OCI-LY3 (cell line): ENCODE data around the gene IL25.
"Not testable (repeated sequence)": the region's sequence is repeated elsewhere in the genome, so short reads cannot be mapped to it uniquely, and the experiment has no call there.

Experiments used
- H2AFZ ChIP-seq: fragments of 200-600, 300-600 bp; shearing (Covaris generic); 2 replicates; pipeline ENCODE4 v1.6.0; 2014; ENCODE audit warnings: antibody characterized with exemption, low read depth, low read length
- H3K27ac ChIP-seq: fragments of 200-600, 300-600 bp; sonication (generic); 2 replicates; pipeline ENCODE4 v1.5.1; 2014; ENCODE audit warnings: mild to moderate bottlenecking, low read length, moderate library complexity, mixed read lengths
- H3K27me3 ChIP-seq: fragments of 200-600, 300-600 bp; sonication (generic); 2 replicates; pipeline ENCODE4 v1.6.1; 2014; ENCODE audit warnings: low read depth, low read length, mixed read lengths
- H3K36me3 ChIP-seq: fragments of 200-600, 300-600 bp; sonication (generic); replicated peaks from 2 replicates; pipeline ENCODE3; 2014; ENCODE audit warnings: low read depth, low read length, mixed read lengths
- H3K4me1 ChIP-seq: fragments of 300-600, 200-600 bp; sonication (generic); 2 replicates; pipeline ENCODE4 v1.6.1; 2014; ENCODE audit warnings: low read length, mixed read lengths
- H3K4me2 ChIP-seq: fragments of 200-600, 300-600 bp; sonication (generic); 2 replicates; pipeline ENCODE4 v1.6.1; 2014; ENCODE audit warnings: low read length, mixed read lengths
- H3K4me3 ChIP-seq: fragments of 300-600, 200-600 bp; sonication (generic); 2 replicates; pipeline ENCODE4 v1.5.1; 2014; ENCODE audit warnings: antibody characterized with exemption, mild to moderate bottlenecking, low read length, moderate library complexity
- H3K79me2 ChIP-seq: fragments of 300-600, 200-600 bp; shearing (Covaris generic); 2 replicates; pipeline ENCODE4 v1.6.1; 2014; ENCODE audit warnings: mild to moderate bottlenecking, low read length, mixed read lengths
- H3K9ac ChIP-seq: fragments of 300-600, 200-600 bp; shearing (Covaris generic); 2 replicates; pipeline ENCODE4 v1.6.0; 2014; ENCODE audit warnings: mild to moderate bottlenecking, low read length, moderate library complexity
- H3K9me3 ChIP-seq: fragments of 200-600, 300-600 bp; shearing (Covaris generic); 2 replicates; pipeline ENCODE4 v1.6.1; 2014; ENCODE audit warnings: low read length, mixed read lengths; ENCODE audit not compliant: insufficient read depth
- H4K20me1 ChIP-seq: fragments of 200-600, 300-600 bp; sonication (generic); 2 replicates; pipeline ENCODE4 v1.6.1; 2016; ENCODE audit warnings: low read length, mixed read lengths; ENCODE audit not compliant: insufficient read depth
- EZH2phosphoT487 ChIP-seq: fragments of 200-600 bp; shearing (Covaris generic); IDR thresholded peaks from 2 replicates; pipeline ENCODE4 v1.6.1; 2018; ENCODE audit warnings: antibody characterized with exemption, mixed run types, low read depth
- TF ChIP-seq, protein P1 (sequence below): fragments of 200-600, 300-600 bp; sonication (generic); IDR thresholded peaks from 2 replicates; pipeline ENCODE4 v1.5.1; 2014; ENCODE audit warnings: antibody characterized with exemption, low read length, low read depth

The IL25 gene

DNA sequence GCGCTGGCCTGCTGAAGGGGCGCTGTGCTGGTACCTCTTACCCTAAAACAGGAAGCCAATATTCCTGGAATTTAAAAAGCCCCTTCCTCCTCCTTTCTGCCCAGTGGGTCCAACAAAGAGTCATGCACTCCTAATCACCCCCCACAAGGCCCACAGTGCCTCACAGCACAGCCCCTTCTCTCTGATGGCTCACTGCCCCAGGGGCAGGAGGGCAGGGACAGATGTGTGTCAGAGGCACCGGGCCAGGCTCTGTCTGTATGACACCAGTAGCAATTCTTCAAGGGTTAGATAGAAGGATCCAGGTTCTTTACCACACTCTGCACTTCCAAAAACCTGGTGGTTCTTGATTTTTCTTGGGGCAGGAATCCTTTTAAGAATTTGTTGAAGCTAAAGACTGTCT is 26.5 kb downstream of the IL25 start:
- H3K4me1 ChIP-seq: peaks cover 25% of the 10 kb centered on the region
- H3K4me2 ChIP-seq: no peak overlapping the region
- no peak overlapping the region for H3K4me3 ChIP-seq
- no peaks in the 10 kb centered on the region for H3K9me3 ChIP-seq
- no peak overlapping the region for H3K9ac ChIP-seq
- TF ChIP-seq EZH2phosphoT487: no peak
- TF ChIP-seq, protein P1, sequence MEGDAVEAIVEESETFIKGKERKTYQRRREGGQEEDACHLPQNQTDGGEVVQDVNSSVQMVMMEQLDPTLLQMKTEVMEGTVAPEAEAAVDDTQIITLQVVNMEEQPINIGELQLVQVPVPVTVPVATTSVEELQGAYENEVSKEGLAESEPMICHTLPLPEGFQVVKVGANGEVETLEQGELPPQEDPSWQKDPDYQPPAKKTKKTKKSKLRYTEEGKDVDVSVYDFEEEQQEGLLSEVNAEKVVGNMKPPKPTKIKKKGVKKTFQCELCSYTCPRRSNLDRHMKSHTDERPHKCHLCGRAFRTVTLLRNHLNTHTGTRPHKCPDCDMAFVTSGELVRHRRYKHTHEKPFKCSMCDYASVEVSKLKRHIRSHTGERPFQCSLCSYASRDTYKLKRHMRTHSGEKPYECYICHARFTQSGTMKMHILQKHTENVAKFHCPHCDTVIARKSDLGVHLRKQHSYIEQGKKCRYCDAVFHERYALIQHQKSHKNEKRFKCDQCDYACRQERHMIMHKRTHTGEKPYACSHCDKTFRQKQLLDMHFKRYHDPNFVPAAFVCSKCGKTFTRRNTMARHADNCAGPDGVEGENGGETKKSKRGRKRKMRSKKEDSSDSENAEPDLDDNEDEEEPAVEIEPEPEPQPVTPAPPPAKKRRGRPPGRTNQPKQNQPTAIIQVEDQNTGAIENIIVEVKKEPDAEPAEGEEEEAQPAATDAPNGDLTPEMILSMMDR: no peak
- no peak overlapping the region for H2AFZ ChIP-seq
- H3K79me2 ChIP-seq: no peaks in the 10 kb centered on the region
- no peaks in the 10 kb centered on the region for H3K36me3 ChIP-seq
- H3K27me3 ChIP-seq: no peaks in the 10 kb centered on the region
- H3K27ac ChIP-seq: no peak overlapping the region
- no peaks in the 10 kb centered on the region for H4K20me1 ChIP-seq

DNA sequence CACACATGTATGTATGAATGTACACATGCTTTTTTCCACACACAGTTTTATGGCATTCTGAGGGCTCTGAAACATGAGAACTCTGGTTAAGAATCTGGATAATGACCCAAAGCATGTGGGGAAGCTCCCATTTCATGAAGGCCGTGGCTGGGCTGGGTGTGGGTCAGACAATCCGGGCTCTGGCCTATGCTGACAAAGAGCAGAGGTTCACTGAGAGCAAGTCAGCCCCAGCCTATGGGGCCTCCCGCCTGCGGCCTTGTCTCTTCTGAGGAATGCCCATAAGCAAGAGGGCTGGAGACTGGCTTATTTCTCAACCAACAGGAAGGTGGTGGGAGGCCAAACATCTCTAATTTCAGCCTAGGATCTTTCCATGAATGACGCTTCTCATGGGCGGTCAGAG is 27.0 kb downstream of the IL25 start:
- H3K4me2 ChIP-seq: no peak overlapping the region
- H3K4me1 ChIP-seq: peaks cover 25% of the 10 kb centered on the region
- no peak overlapping the region for H3K27ac ChIP-seq
- H3K27me3 ChIP-seq: no peaks in the 10 kb centered on the region
- no peaks in the 10 kb centered on the region for H4K20me1 ChIP-seq
- H3K36me3 ChIP-seq: no peaks in the 10 kb centered on the region
- H3K9ac ChIP-seq: no peak overlapping the region
- TF ChIP-seq EZH2phosphoT487: no peak
- TF ChIP-seq, protein P1: no peak
- H3K9me3 ChIP-seq: no peaks in the 10 kb centered on the region
- H3K4me3 ChIP-seq: no peak overlapping the region
- no peaks in the 10 kb centered on the region for H3K79me2 ChIP-seq
- no peak overlapping the region for H2AFZ ChIP-seq

DNA sequence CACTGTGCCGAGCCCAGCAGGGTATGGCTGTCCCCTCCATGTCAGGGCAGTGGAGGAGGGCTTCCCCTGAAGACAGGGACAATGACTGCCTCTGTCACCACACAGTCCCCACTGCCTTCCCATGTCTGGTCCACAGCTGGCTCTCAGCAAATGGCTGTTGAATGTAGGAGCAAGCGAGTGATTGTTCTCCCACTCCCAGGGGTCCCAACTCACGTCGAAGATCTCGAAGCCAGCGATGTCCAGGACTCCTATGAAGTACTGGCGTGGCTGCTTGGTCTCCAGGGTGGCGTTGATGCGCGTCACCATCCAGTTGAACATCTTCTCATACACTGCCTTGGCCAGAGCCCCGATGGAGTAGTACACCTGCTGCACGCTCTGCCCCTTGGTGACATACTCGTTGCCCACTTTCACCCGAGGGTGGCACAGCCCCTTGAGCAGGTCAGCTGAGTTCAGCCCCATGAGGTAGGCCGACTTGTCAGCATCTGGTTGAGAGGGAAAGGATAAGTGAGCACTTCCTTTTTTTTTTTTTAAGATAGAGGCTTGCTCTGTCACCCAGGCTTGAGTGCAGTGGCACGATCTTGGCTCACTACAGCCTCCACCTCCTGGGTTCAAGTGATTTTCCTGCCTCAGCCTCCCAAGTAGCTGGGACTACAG is 28.0 kb downstream of the IL25 start:
- H3K4me3 ChIP-seq, H3K4me2 ChIP-seq, H3K79me2 ChIP-seq, H3K27ac ChIP-seq, H3K27me3 ChIP-seq, H3K36me3 ChIP-seq, H2AFZ ChIP-seq, H3K9me3 ChIP-seq, H4K20me1 ChIP-seq, H3K9ac ChIP-seq: not testable (repeated sequence)
- peaks cover 25% of the 10 kb centered on the region for H3K4me1 ChIP-seq

DNA sequence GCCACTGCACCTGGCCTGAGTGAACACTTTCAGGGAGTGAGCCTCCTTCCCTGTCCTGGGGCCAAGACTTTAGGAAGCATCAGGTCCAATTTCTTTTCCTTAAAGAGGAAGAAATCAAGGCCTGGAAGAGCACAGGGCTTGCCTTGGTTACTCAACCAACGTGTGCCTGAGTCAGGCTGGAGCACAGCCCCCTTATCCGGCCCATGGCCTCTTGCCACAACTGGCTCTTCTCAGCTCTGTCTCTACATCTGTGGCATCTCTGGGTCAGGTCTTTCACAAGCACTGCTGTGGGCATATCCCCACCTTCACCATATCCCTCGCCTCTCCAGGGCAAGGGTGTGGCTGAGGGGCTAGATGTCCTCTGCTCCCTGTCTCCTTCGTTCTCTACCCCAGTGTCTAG is 28.7 kb downstream of the IL25 start:
- Histone ChIP-seq H3K9ac (no peak overlapping the region), H3K4me1 (peaks cover 31% of the 10 kb centered on the region), H3K4me2 (no peak overlapping the region), H2AFZ (no peak overlapping the region), H3K9me3 (no peaks in the 10 kb centered on the region), H3K27ac (no peak overlapping the region), H3K79me2 (no peaks in the 10 kb centered on the region), H3K27me3 (no peaks in the 10 kb centered on the region), H4K20me1 (no peaks in the 10 kb centered on the region), H3K4me3 (no peak overlapping the region), H3K36me3 (no peaks in the 10 kb centered on the region)
- no peak for TF ChIP-seq EZH2phosphoT487
- TF ChIP-seq, protein P1: no peak
